Ovary (tissue), 9 donors: ENCODE results near the gene BAHCC1. TPM values are rescaled to one million over a fixed set of nuclear protein-coding genes. Genes with fewer than 3 reads are reported as not detected.

ENCODE experiments used
- DNase-seq, 5 donors: peaks; one replicate each; pipeline ENCODE4 v3.0.0-alpha.2; 2019 to 2020
- H3K27ac ChIP-seq, 2 donors: fragments of 200-600 bp; one replicate each; pipeline versions ENCODE4 v1.5.1 to v1.8.0; 2019 to 2022
- H3K27me3 ChIP-seq: fragments of 200-600 bp; one replicate; pipeline ENCODE4 v1.8.0; 2022
- H3K36me3 ChIP-seq: fragments of 200-600 bp; sonication (generic); one replicate; pipeline ENCODE4 v1.5.1; 2019
- H3K4me1 ChIP-seq: one replicate; pipeline ENCODE4 v1.8.1; 2013; ENCODE audit warnings: mild to moderate bottlenecking, moderate library complexity; ENCODE audit not compliant: insufficient read depth
- H3K4me3 ChIP-seq: fragments of 200-600 bp; sonication (generic); one replicate; pipeline ENCODE4 v1.5.1; 2017
- H3K9me3 ChIP-seq, 2 donors: fragments of 200-600 bp in 1 of 2; sonication (generic) in 1 of 2; one replicate each; pipeline versions ENCODE4 v1.5.1 to v1.8.1; 2013 to 2019; ENCODE audit warnings: mild to moderate bottlenecking in 1 of 2, moderate library complexity in 1 of 2
- CTCF ChIP-seq, 3 donors: fragments of 450-650 bp in 2 of 3; fragments of 200-600 bp in 1 of 3; IDR thresholded peaks; one replicate each; pipeline versions ENCODE4 v1.5.1 to v1.8.0; 2016 to 2022; ENCODE audit warnings: antibody characterized with exemption in 3 of 3, mild to moderate bottlenecking in 1 of 3
- EP300 ChIP-seq: sonication (generic); formaldehyde crosslinking; IDR thresholded peaks from one replicate; pipeline ENCODE4 v1.6.1; 2017; ENCODE audit warnings: antibody characterized with exemption
- POLR2A ChIP-seq: fragments of 450-650 bp; IDR thresholded peaks from one replicate; pipeline ENCODE4 v1.6.1; 2017; ENCODE audit warnings: antibody characterized with exemption, mild to moderate bottlenecking, moderate library complexity
- WGBS, 3 donors: extraction: QIAGEN DNeasy Blood & Tissue Kit in 1 of 3; methylation state at CpG; one replicate each; pipeline versions ENCODE4 v1.1.5 to v1.1.7; 2013 to 2017; 5-methylcytosine and 5-hydroxymethylcytosine counted together
- intact Hi-C, 4 donors: fragments of 100-400 bp; cut with DNase I; formaldehyde crosslinking; loops; one replicate each; pipeline versions ENCODE4 v1.11.0 to v1.15.1; 2022 to 2023
- polyA plus RNA-seq, 2 donors: library from polyadenylated mRNA; stranded (reverse); fragments of 200-250 nt in 1 of 2; fragments of 350-450 nt in 1 of 2; fragmentation: Illumina TruSeq in 1 of 2; extraction: RNeasy Lipid Tissue Mini Kit (QIAGEN cat#74804) in 1 of 2; gene quantifications; one replicate each; pipeline ENCODE4 v1.2.3, GENCODE V29; 2013 to 2014
- total RNA-seq, 7 donors: library from RNA; depleted of rRNA in 2 of 7; stranded (reverse); fragments of >200 nt in 2 of 7; fragmentation: NEBNext Ultra II Directional in 3 of 7; extraction: Animal tissue kit (Norgen Biotek cat#: 25700) in 3 of 7; gene quantifications; one replicate each; pipeline versions ENCODE4 v1.1.0 to v1.2.4, GENCODE V29; 2016 to 2023
- donor health status: DM: no; HTN: no; CAD: no; lungs with moderate emphysema.
- donor health status: DM: no; HTN: no; CAD: no.
- donor health status: Bipolar disorder and iron deficiency.
- donor health status: DM: yes; HTN: yes; CAD: no.
- donor health status: DM: no; HTN: no; CAD: no.
- donor health status: DM: yes; HTN: yes; CAD: no.

The BAHCC1 gene
- total and polyA plus RNA-seq, 9 donors = 1.9 to 31.9 (median 18.4) TPM

DNA sequence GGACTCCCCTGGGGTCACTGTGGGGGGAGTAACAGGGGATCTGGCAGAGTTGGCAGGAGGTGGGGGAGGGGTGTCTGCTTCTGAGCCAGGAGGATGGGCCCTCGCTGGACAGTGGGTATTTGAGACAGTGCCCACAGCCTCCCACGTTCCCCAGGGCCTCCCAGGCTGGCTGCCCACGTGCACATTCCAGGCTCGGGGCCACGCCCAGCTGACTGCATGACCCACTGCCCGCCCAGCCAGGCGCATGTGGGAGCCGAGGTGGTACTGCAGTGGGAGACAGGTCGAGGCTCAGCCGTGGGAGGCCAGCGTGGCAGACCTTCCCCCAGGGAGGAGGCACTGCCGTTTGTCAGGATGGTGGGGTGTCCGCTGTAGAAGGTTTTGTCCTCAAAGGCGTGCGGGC, 38.8 kb downstream of the BAHCC1 start:
- 72 to 91% (median 73%) methylated on average over 11 to 15 of the region's 15 CpGs for WGBS, 3 donors
- TF ChIP-seq POLR2A (no peak), CTCF (IDR thresholded peaks at IDR 0.05) (no peak), EP300 (no peak)
- H3K27ac ChIP-seq = no peak overlapping the region
- H3K27me3 ChIP-seq = no peaks in the 10 kb centered on the region
- no peak overlapping the region for H3K4me3 ChIP-seq
- intact Hi-C loops = no loop called here
- no peaks in the 10 kb centered on the region for H3K9me3 ChIP-seq
- no peak for DNase-seq
- no peaks in the 10 kb centered on the region for H3K36me3 ChIP-seq
- peaks cover 20% of the 10 kb centered on the region for H3K4me1 ChIP-seq

DNA sequence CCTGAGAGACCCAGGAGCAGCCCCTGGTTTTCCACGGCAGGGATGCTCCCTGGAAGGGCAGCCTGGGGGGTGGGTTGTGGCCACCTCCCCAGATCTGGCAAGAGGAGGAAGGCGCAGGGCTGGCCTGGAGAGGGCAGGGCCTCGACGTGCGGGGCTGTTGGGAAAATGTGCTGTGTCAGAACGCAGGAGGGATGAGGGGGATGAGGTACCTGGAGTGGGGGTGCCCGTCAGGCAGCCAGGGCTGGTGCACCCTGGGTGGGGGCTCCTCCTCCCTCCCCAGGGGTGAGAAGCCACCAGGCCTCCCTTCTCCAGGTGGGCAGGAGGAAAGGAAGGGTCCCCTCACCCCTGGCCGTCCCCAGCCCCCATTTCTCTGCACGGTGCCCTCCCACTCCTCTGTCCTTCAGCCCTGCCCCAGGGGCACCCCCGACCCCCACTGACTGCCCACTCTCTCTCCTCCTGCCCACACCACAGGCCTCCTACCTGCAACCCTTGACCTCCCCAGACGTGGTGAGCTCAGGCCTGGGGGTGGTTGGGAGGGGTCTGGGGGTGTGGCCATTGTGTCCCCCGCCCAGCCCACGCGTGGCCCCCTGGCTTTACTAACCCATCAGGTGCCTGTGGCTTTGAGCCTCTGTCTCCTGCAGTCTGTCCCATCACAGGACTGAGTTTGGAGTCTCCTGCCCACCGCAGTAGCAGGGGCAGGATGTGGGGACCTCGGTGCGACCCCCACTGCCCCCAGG, 39.6 kb downstream of the BAHCC1 start:
- TF ChIP-seq POLR2A (no peak), EP300 (no peak), CTCF (IDR thresholded peaks at IDR 0.05) (no peak)
- Histone ChIP-seq H3K36me3 (no peaks in the 10 kb centered on the region), H3K9me3 (no peaks in the 10 kb centered on the region), H3K27me3 (no peaks in the 10 kb centered on the region), H3K4me3 (no peak overlapping the region), H3K4me1 (peaks cover 13% of the 10 kb centered on the region), H3K27ac (peak overlapping the region in 1 of 2 donors; percentile 82)
- 82 to 90% (median 87%) methylated on average over 17 of the region's 17 CpGs for WGBS, 3 donors
- intact Hi-C loops = no loop called here
- no peak for DNase-seq

GRCh38 chr17:81435652-81436293, 40.5 kb downstream of the BAHCC1 start:
- WGBS, 3 donors = 47 to 56% (median 47%) methylated on average over 10 of the region's 10 CpGs
- Histone ChIP-seq H3K36me3 (no peaks in the 10 kb centered on the region), H3K4me3 (no peak overlapping the region), H3K27ac (peak overlapping the region; percentile 64 to 82), H3K9me3 (no peaks in the 10 kb centered on the region), H3K27me3 (no peaks in the 10 kb centered on the region), H3K4me1 (peaks cover 8% of the 10 kb centered on the region)
- TF ChIP-seq POLR2A = no peak
- no peak for TF ChIP-seq CTCF (IDR thresholded peaks at IDR 0.05)
- no peak for TF ChIP-seq EP300
- no peak for DNase-seq
- intact Hi-C loops = no loop called here

GRCh38 chr17:81436294-81436849, 41.1 kb downstream of the BAHCC1 start:
- DNase-seq = peak; percentile 75 to 86 (median 80)
- Histone ChIP-seq H3K4me3 (no peak overlapping the region), H3K27ac (peak overlapping the region; percentile 64 to 82), H3K9me3 (no peaks in the 10 kb centered on the region), H3K4me1 (peaks cover 8% of the 10 kb centered on the region), H3K27me3 (no peaks in the 10 kb centered on the region), H3K36me3 (no peaks in the 10 kb centered on the region)
- intact Hi-C loops = no loop called here
- 13 to 23% (median 18%) methylated on average over 15 to 19 of the region's 19 CpGs for whole genome bisulfite sequencing, 3 donors
- TF ChIP-seq POLR2A = no peak
- TF ChIP-seq CTCF (IDR thresholded peaks at IDR 0.05) = no peak
- TF ChIP-seq EP300 = no peak
